ENCODE results near the gene CGB8. TPM values are rescaled to one million over a fixed set of nuclear protein-coding genes. Genes with fewer than 3 reads are reported as not detected.
A peak's percentile ranks its signal among the peaks of the same experiment; 100 is the strongest.
"Not testable (repeated sequence)": the region's sequence is repeated elsewhere in the genome, so short reads cannot be mapped to it uniquely, and the experiment has no call there.

CGB8 gene
- total RNA-seq, 1 donor from 2014 or later, result 9.4 TPM

DNA sequence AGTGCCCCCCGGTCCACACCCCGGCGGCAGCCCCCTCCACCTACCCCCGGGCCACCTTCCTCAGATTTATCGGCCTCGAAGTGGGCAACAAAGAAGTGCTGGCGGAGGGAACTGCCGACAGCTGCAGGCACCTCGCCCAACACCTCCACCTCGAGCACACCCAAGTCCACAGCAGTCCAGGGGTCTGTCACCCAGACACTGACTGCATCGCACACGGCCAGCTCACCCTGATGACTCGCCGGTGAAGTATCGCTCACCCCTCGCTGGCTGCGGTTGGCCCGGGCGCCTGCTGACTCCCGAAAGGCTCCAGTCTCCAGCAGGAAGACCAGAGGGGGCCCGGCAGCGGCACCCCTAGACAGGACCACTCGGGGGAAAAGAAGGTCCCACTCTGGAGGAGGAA, 23.3 kb downstream of the CGB8 start:
- H3K4me1 Mint-ChIP-seq (ENCODE audit: low read depth, unreplicated experiment), result peaks cover 25% of the 10 kb centered on the region
- not testable (repeated sequence) for H2AFZ ChIP-seq (ENCODE audit: low read depth, low read length)

DNA sequence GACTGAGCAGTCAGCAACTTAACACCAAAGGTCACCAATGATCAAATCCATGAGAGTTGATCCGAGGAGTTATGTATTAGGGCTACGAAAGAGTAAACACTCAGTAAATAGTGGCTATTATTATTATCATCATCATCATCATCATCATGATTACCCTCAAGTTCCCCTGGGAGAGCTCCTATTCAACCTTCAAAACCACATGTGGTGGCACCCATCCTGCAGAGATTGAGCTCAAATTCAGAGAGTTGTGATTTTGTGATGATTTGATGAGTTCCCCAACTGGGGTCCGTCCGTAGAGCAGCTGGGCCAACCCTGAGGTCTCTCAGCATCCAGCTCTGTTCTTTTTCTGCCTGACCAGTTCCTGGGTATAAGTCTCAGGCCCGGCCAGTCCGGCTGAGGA, 23.8 kb downstream of the CGB8 start:
- not testable (repeated sequence) for H3K27ac ChIP-seq (ENCODE audit: low read depth, low read length); DNase-seq (ENCODE audit: low read depth)

More for the DNA sequence above, 23.3 kb downstream of the CGB8 start:
- DNase-seq (ENCODE audit: low read depth); H3K4me1 ChIP-seq (ENCODE audit: insufficient read depth, low read length); H3K9me3 ChIP-seq (ENCODE audit: insufficient read depth, low read depth, low read length); H3K36me3 Mint-ChIP-seq (ENCODE audit: low read depth, unreplicated experiment); H3K4me3 ChIP-seq (ENCODE audit: insufficient read depth, low read depth, low read length); H3K9me3 Mint-ChIP-seq (ENCODE audit: unreplicated experiment); H3K36me3 ChIP-seq (ENCODE audit: insufficient read depth, low read length); H3K27me3 Mint-ChIP-seq (ENCODE audit: low read depth, unreplicated experiment); FAIRE-seq; H3K27me3 ChIP-seq (ENCODE audit: insufficient read depth, low read length); H3K9ac ChIP-seq (ENCODE audit: low read length); H3K79me2 ChIP-seq (ENCODE audit: insufficient read depth, low read length); H4K20me1 ChIP-seq (ENCODE audit: insufficient read depth, low read length): not testable (repeated sequence)
- peak overlapping the region; percentile 33 for H3K27ac ChIP-seq (ENCODE audit: low read depth, low read length)
- Mint-ChIP-seq H3K27ac (ENCODE audit: unreplicated experiment) (peak overlapping the region; percentile 98), H3K4me3 (ENCODE audit: unreplicated experiment) (peak overlapping the region; percentile 54)
- H3K4me2 ChIP-seq (ENCODE audit: low read length), result peak overlapping the region; percentile 41

DNA sequence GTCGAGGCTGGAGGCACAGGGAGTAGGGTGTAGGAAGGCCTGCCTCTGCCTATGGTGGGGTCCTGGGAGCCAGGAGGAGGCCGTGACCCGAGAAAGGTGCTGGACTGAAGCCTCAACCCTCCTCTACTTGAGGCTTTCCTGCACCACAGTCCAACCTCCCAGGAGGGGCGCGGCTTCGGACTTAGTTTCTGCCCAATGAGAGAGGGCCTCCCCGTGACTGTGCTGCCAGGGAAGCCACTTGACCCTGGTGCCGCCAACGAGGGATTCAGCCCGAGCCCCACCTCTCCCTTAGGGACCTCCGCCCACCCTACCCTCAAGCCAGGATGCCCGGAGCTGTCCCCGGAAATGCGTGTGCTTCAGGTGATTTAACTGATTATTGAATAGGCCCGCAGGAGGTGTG, 24.7 kb downstream of the CGB8 start, which contains the start of gene CGB3:
CGB3 (minus strand) TSS at position 101 of the 400 bp plus-strand sequence. CDS start 362 bp downstream, outside the sequence.
- not testable (repeated sequence) for H3K9me3 ChIP-seq (ENCODE audit: insufficient read depth, low read depth, low read length); H3K4me2 ChIP-seq (ENCODE audit: low read length); H3K79me2 ChIP-seq (ENCODE audit: insufficient read depth, low read length); H4K20me1 ChIP-seq (ENCODE audit: insufficient read depth, low read length); DNase-seq (ENCODE audit: low read depth); H3K27me3 Mint-ChIP-seq (ENCODE audit: low read depth, unreplicated experiment); H3K4me1 ChIP-seq (ENCODE audit: insufficient read depth, low read length); H3K36me3 ChIP-seq (ENCODE audit: insufficient read depth, low read length); H3K4me3 Mint-ChIP-seq (ENCODE audit: unreplicated experiment); H2AFZ ChIP-seq (ENCODE audit: low read depth, low read length); H3K9me3 Mint-ChIP-seq (ENCODE audit: unreplicated experiment); H3K27me3 ChIP-seq (ENCODE audit: insufficient read depth, low read length); H3K27ac ChIP-seq (ENCODE audit: low read depth, low read length); H3K36me3 Mint-ChIP-seq (ENCODE audit: low read depth, unreplicated experiment); H3K9ac ChIP-seq (ENCODE audit: low read length); FAIRE-seq; H3K4me3 ChIP-seq (ENCODE audit: insufficient read depth, low read depth, low read length)
- Mint-ChIP-seq H3K4me1 (ENCODE audit: low read depth, unreplicated experiment) (peaks cover 17% of the 10 kb centered on the region), H3K27ac (ENCODE audit: unreplicated experiment) (peak within 1 kb of the TSS; percentile 54)

More for the DNA sequence above, 23.8 kb downstream of the CGB8 start:
- H3K4me3 Mint-ChIP-seq (ENCODE audit: unreplicated experiment); H3K79me2 ChIP-seq (ENCODE audit: insufficient read depth, low read length); FAIRE-seq; H3K4me1 ChIP-seq (ENCODE audit: insufficient read depth, low read length); H2AFZ ChIP-seq (ENCODE audit: low read depth, low read length); H3K9me3 ChIP-seq (ENCODE audit: insufficient read depth, low read depth, low read length); H3K9ac ChIP-seq (ENCODE audit: low read length); H3K27me3 ChIP-seq (ENCODE audit: insufficient read depth, low read length); H3K36me3 Mint-ChIP-seq (ENCODE audit: low read depth, unreplicated experiment); H3K9me3 Mint-ChIP-seq (ENCODE audit: unreplicated experiment); H4K20me1 ChIP-seq (ENCODE audit: insufficient read depth, low read length); H3K4me2 ChIP-seq (ENCODE audit: low read length); H3K4me3 ChIP-seq (ENCODE audit: insufficient read depth, low read depth, low read length); H3K27me3 Mint-ChIP-seq (ENCODE audit: low read depth, unreplicated experiment); H3K36me3 ChIP-seq (ENCODE audit: insufficient read depth, low read length): not testable (repeated sequence)
- Mint-ChIP-seq H3K27ac (ENCODE audit: unreplicated experiment) (peak overlapping the region; percentile 54), H3K4me1 (ENCODE audit: low read depth, unreplicated experiment) (peaks cover 23% of the 10 kb centered on the region)

DNA sequence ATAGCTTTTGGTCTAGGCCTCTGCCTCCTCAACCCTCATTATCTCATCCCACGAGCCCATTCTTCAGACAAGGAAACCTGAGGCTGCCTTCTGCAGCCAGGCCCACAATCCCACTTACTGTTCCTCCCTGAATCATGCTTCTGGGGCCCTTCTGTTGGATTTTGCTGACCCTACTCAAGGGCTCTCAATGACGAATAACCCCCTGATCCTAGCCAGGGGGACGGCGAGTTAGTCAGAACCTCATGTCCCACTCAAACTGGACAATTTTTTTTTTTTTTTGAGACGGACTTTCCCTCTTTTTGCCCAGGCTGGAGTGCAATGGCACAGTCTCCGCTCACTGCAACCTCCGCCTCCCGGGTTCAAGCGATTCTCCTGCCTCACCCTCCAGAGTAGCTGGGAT, 26.8 kb downstream of the CGB8 start:
- H3K79me2 ChIP-seq (ENCODE audit: insufficient read depth, low read length), result no peaks in the 10 kb centered on the region
- H3K9me3 Mint-ChIP-seq (ENCODE audit: unreplicated experiment), result no peaks in the 10 kb centered on the region
- H3K27ac ChIP-seq (ENCODE audit: low read depth, low read length), result no peak overlapping the region
- no peak overlapping the region for H2AFZ ChIP-seq (ENCODE audit: low read depth, low read length)
- peaks cover 22% of the 10 kb centered on the region for H3K4me1 ChIP-seq (ENCODE audit: insufficient read depth, low read length)
- no peak overlapping the region for H3K4me3 Mint-ChIP-seq (ENCODE audit: unreplicated experiment)
- no peak overlapping the region for H3K4me3 ChIP-seq (ENCODE audit: insufficient read depth, low read depth, low read length)
- H4K20me1 ChIP-seq (ENCODE audit: insufficient read depth, low read length), result no peaks in the 10 kb centered on the region
- peaks cover 2% of the 10 kb centered on the region for H3K36me3 Mint-ChIP-seq (ENCODE audit: low read depth, unreplicated experiment)
- H3K36me3 ChIP-seq (ENCODE audit: insufficient read depth, low read length), result no peaks in the 10 kb centered on the region
- no peak for FAIRE-seq
- no peaks in the 10 kb centered on the region for H3K27me3 ChIP-seq (ENCODE audit: insufficient read depth, low read length)
- no peak overlapping the region for H3K27ac Mint-ChIP-seq (ENCODE audit: unreplicated experiment)
- DNase-seq (ENCODE audit: low read depth), result no peak
- H3K27me3 Mint-ChIP-seq (ENCODE audit: low read depth, unreplicated experiment), result peaks cover 2% of the 10 kb centered on the region
- H3K9me3 ChIP-seq (ENCODE audit: insufficient read depth, low read depth, low read length), result no peaks in the 10 kb centered on the region
- no peak for TF ChIP-seq EZH2 (IDR thresholded peaks at IDR 0.05; ENCODE audit: insufficient read depth, low read length)
- TF ChIP-seq, protein P1, sequence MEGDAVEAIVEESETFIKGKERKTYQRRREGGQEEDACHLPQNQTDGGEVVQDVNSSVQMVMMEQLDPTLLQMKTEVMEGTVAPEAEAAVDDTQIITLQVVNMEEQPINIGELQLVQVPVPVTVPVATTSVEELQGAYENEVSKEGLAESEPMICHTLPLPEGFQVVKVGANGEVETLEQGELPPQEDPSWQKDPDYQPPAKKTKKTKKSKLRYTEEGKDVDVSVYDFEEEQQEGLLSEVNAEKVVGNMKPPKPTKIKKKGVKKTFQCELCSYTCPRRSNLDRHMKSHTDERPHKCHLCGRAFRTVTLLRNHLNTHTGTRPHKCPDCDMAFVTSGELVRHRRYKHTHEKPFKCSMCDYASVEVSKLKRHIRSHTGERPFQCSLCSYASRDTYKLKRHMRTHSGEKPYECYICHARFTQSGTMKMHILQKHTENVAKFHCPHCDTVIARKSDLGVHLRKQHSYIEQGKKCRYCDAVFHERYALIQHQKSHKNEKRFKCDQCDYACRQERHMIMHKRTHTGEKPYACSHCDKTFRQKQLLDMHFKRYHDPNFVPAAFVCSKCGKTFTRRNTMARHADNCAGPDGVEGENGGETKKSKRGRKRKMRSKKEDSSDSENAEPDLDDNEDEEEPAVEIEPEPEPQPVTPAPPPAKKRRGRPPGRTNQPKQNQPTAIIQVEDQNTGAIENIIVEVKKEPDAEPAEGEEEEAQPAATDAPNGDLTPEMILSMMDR (IDR thresholded peaks at IDR 0.05; ENCODE audit: insufficient read depth, low read depth, low read length), result no peak
- peaks cover 20% of the 10 kb centered on the region for H3K4me1 Mint-ChIP-seq (ENCODE audit: low read depth, unreplicated experiment)
- H3K4me2 ChIP-seq (ENCODE audit: low read length), result no peak overlapping the region
- H3K9ac ChIP-seq (ENCODE audit: low read length), result no peak overlapping the region
